Left ventricle myocardium inferior (tissue), 1 donor: Measurements from ENCODE around the gene ATXN1. TPM values are rescaled to one million over a fixed set of nuclear protein-coding genes. Genes with fewer than 3 reads are reported as not detected.

Source experiments
- DNase-seq: peaks from one replicate; pipeline ENCODE4 v3.0.0-alpha.2; 2020
- H3K27ac ChIP-seq: fragments of 200-600 bp; replicated peaks from 2 replicates; pipeline ENCODE4 v1.8.0; 2021
- H3K27me3 ChIP-seq: fragments of 200-600 bp; 2 replicates; pipeline ENCODE4 v1.8.0; 2021; ENCODE audit warnings: low read depth
- H3K36me3 ChIP-seq: fragments of 200-600 bp; 2 replicates; pipeline ENCODE4 v1.8.0; 2021
- H3K4me1 ChIP-seq: fragments of 200-600 bp; 2 replicates; pipeline ENCODE4 v1.8.0; 2021
- H3K4me3 ChIP-seq: fragments of 200-600 bp; 2 replicates; pipeline ENCODE4 v1.8.0; 2021; ENCODE audit warnings: mild to moderate bottlenecking, moderate library complexity
- H3K9me3 ChIP-seq: fragments of 200-600 bp; replicated peaks from 2 replicates; pipeline ENCODE4 v1.8.0; 2021
- intact Hi-C: fragments of 100-400 bp; cut with micrococcal nuclease; formaldehyde crosslinking; loops from one replicate; pipeline ENCODE4 v1.11.0; 2022
- total RNA-seq: library from RNA; stranded (reverse); fragmentation: NEBNext Ultra II Directional; extraction: Animal tissue kit (Norgen Biotek cat#: 25700); gene quantifications from one replicate; pipeline ENCODE4 v1.2.1, GENCODE V29; 2021
- TF ChIP-seq, protein P1 (sequence below): fragments of 200-600 bp; IDR thresholded peaks from 2 replicates; pipeline ENCODE4 v1.8.0; 2021; ENCODE audit warnings: antibody characterized with exemption, mild to moderate bottlenecking, borderline replicate concordance
- donor health status: DM: no; HTN: yes; CAD: no; lungs with severe emphysema.

Gene ATXN1
- total RNA-seq, 1 donor from 2014 or later: 41.5 TPM

DNA sequence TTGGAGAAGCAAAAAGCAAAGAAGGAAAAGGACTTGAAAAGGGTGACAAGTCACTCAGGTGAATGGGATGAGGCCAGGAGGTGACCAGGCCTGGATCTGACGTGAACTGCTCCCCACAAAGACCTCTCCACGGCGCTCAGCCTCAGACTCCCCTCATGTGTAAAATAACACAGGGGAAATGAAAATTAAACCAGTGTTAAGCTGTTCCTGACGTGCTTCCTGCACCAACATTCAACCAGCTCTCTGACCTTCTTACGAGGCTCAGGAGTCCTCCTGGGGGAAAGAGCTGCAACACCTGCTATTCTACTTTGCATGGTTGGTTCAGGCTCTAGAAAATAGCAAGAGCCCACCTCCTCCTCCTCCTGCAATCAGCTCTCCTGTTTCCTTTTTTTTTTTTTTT, 256.7 kb downstream of the ATXN1 start:
- Histone ChIP-seq H3K4me1 (peaks cover 20% of the 10 kb centered on the region), H3K27ac (no peak overlapping the region), H3K27me3 (no peaks in the 10 kb centered on the region), H3K36me3 (no peaks in the 10 kb centered on the region), H3K9me3 (no peaks in the 10 kb centered on the region), H3K4me3 (no peak overlapping the region)
- TF ChIP-seq, protein P1, sequence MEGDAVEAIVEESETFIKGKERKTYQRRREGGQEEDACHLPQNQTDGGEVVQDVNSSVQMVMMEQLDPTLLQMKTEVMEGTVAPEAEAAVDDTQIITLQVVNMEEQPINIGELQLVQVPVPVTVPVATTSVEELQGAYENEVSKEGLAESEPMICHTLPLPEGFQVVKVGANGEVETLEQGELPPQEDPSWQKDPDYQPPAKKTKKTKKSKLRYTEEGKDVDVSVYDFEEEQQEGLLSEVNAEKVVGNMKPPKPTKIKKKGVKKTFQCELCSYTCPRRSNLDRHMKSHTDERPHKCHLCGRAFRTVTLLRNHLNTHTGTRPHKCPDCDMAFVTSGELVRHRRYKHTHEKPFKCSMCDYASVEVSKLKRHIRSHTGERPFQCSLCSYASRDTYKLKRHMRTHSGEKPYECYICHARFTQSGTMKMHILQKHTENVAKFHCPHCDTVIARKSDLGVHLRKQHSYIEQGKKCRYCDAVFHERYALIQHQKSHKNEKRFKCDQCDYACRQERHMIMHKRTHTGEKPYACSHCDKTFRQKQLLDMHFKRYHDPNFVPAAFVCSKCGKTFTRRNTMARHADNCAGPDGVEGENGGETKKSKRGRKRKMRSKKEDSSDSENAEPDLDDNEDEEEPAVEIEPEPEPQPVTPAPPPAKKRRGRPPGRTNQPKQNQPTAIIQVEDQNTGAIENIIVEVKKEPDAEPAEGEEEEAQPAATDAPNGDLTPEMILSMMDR: no peak
- intact Hi-C loops: no loop called here
- DNase-seq: no peak

DNA sequence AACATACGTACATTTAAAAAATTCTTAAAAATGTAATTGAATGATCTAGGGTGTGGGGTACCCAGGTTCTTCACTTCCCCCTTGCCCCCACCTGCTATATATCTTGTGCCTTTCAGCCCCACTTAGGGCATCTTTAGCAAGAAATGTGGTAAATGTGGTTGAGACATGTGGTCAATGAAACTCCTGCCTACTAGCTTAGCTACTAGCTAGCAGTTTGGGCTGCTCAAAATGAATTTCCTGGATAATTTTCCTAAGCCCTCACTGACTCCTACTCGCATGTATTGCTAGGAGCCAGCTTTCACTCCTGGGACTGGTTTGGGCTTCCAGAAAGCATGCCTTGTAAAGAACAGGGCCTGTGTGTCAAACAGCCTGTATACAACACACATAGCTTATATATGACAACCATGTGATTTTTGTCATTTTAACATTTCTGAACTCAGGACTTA, 257.3 kb downstream of the ATXN1 start:
- Histone ChIP-seq H3K36me3 (no peaks in the 10 kb centered on the region), H3K4me3 (no peak overlapping the region), H3K9me3 (peaks cover 4% of the 10 kb centered on the region), H3K27ac (no peak overlapping the region), H3K4me1 (peaks cover 20% of the 10 kb centered on the region), H3K27me3 (no peaks in the 10 kb centered on the region)
- intact Hi-C loops: no loop called here
- TF ChIP-seq, protein P1: no peak
- DNase-seq: no peak

DNA sequence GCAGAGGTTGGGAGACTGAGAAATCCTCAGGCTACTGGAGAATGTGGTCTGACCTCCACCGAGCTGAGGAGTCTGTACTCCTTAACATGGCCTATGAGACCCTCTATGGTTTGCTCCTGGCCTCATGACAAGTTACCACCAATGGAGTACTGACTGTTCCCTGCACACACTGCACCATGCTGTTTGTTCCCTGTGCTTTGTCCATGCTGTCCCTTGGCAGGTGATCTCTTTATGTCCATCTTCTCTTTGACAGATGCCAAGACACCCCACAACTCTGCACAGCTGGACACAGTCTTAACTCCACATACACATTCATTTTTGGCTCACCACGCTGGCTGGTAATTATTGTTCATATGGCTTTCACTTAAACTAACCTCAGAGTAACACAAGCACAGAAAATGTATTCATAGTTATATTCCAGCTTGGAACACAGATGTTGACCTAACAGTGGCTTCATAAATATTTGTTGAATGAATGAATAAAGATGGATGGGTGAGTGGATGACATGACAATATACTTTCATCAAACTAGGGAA, 258.0 kb downstream of the ATXN1 start:
- intact Hi-C loops: no loop called here

DNA sequence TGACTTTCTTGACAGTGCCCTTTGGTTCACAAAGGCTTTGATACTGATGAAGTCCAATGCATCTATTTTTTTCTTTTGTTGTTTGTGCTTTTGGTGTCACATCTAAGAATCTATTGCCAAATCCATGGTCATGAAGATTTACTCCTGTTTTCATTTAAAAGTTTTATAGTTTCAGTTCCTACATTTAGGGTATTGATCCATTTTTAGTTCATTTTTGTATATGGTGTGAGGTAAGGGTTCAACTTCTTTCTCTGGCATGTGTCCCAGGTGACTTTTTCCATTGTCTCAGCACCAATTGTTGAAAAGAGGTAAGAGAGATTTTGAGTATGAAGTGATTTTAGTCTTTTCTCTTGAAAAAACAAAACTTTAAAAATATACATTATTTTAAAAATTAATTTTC, 262.3 kb downstream of the ATXN1 start:
- H3K36me3 ChIP-seq: no peaks in the 10 kb centered on the region
- H3K27ac ChIP-seq: no peak overlapping the region
- peaks cover 6% of the 10 kb centered on the region for H3K9me3 ChIP-seq
- intact Hi-C loops: no loop called here
- TF ChIP-seq, protein P1: no peak
- H3K27me3 ChIP-seq: no peaks in the 10 kb centered on the region
- DNase-seq: no peak
- no peak overlapping the region for H3K4me3 ChIP-seq
- peaks cover 30% of the 10 kb centered on the region for H3K4me1 ChIP-seq

More for the DNA sequence above, 258.0 kb downstream of the ATXN1 start:
- Histone ChIP-seq H3K9me3 (peaks cover 6% of the 10 kb centered on the region), H3K27me3 (no peaks in the 10 kb centered on the region), H3K36me3 (no peaks in the 10 kb centered on the region), H3K4me1 (peaks cover 20% of the 10 kb centered on the region), H3K4me3 (no peak overlapping the region), H3K27ac (no peak overlapping the region)
- no peak for DNase-seq
- TF ChIP-seq, protein P1: no peak

DNA sequence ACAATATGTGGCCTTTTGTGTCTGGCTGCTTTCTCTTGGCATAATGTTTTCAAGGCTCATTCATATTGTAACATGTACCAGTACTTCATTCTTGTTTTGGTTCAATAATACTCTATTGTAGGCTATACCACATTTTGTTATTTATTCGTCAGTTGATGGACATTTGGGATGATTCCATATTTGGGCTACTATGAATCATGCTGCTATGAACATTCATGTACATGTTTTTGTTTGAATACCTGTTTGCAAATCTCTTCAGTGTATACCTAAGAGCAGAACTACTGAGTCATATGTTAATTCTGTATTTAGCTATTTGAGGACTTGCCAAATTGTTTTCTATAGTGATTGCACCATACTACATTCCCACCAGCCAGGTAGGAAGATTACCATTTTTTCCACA, 263.0 kb downstream of the ATXN1 start:
- TF ChIP-seq, protein P1: no peak
- H3K36me3 ChIP-seq: no peaks in the 10 kb centered on the region
- H3K4me1 ChIP-seq: peaks cover 30% of the 10 kb centered on the region
- peaks cover 6% of the 10 kb centered on the region for H3K9me3 ChIP-seq
- intact Hi-C loops: no loop called here
- no peaks in the 10 kb centered on the region for H3K27me3 ChIP-seq
- DNase-seq: no peak
- no peak overlapping the region for H3K27ac ChIP-seq
- H3K4me3 ChIP-seq: no peak overlapping the region
